ENCODE data around the gene PLA2G4E. TPM values are rescaled to one million over a fixed set of nuclear protein-coding genes. Genes with fewer than 3 reads are reported as not detected.

Gene PLA2G4E
- total RNA-seq, 4 donors from 2014 or later: 0.08 to 0.67 TPM; not detected in 2

DNA sequence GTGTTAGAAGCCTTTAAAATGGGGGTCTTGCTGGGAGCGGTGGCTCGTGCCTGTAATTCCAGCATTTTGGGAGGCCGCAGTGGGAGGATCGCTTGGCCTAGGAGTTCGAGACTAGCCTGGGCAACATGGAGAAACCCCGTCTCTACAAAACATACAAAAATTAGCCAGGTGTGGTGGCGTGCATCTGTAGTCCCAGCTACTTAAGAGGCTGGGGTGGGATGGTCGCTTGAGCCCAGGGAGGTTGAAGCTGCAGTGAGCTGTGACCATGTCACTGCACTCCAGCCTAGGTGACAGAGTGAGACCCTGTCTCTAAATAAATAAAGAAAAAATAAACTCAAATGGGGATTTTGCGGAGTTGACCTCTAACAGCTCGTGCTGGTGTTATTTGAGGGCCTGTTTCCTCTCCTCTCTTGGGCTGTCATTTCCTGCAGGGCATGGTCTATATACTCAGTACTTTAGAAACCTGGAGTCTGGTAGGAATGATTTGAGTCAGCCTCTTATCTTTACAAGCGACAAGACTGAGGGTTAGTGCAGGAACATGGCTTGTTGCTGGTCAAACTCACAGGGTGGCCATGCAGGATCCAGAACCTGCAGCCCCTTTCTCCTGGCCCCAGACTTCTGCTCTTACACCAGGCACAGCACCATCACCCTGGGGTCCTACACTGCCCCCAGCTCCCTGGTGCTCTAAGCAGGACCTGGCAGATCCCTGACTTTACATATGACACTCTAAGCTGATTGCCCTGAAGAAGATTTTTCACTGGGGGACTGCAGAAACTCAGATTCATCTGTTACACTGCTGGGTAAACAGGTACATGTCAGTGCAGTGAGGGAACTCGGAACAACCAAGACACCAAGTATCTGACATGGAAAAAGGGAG, 63.6 kb downstream of the PLA2G4E start:
- no peak overlapping the region for H3K4me3 ChIP-seq
- ATAC-seq: no peak
- H3K36me3 ChIP-seq: peaks cover 0 to 18% of the 10 kb centered on the region in 2 donors
- peak overlapping the region in 2 of 4 donors; percentile 9 to 43 for H3K27ac ChIP-seq
- H3K27me3 ChIP-seq: no peaks in the 10 kb centered on the region
- TF ChIP-seq EP300 (IDR thresholded peaks at IDR 0.05) (no peak), POLR2A (IDR thresholded peaks at IDR 0.05) (no peak), POLR2AphosphoS5 (IDR thresholded peaks at IDR 0.05) (no peak)
- TF ChIP-seq, protein P1, sequence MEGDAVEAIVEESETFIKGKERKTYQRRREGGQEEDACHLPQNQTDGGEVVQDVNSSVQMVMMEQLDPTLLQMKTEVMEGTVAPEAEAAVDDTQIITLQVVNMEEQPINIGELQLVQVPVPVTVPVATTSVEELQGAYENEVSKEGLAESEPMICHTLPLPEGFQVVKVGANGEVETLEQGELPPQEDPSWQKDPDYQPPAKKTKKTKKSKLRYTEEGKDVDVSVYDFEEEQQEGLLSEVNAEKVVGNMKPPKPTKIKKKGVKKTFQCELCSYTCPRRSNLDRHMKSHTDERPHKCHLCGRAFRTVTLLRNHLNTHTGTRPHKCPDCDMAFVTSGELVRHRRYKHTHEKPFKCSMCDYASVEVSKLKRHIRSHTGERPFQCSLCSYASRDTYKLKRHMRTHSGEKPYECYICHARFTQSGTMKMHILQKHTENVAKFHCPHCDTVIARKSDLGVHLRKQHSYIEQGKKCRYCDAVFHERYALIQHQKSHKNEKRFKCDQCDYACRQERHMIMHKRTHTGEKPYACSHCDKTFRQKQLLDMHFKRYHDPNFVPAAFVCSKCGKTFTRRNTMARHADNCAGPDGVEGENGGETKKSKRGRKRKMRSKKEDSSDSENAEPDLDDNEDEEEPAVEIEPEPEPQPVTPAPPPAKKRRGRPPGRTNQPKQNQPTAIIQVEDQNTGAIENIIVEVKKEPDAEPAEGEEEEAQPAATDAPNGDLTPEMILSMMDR (IDR thresholded peaks at IDR 0.05): no peak
- peaks cover 0 to 37% (median 0%) of the 10 kb centered on the region in 3 donors for H3K4me1 ChIP-seq
- no peaks in the 10 kb centered on the region for H3K9me3 ChIP-seq
- WGBS, 2 donors (ENCODE audit: low coverage in 1 of 2): 83 to 100% methylated on average over 1 to 10 of the region's 12 CpGs

DNA sequence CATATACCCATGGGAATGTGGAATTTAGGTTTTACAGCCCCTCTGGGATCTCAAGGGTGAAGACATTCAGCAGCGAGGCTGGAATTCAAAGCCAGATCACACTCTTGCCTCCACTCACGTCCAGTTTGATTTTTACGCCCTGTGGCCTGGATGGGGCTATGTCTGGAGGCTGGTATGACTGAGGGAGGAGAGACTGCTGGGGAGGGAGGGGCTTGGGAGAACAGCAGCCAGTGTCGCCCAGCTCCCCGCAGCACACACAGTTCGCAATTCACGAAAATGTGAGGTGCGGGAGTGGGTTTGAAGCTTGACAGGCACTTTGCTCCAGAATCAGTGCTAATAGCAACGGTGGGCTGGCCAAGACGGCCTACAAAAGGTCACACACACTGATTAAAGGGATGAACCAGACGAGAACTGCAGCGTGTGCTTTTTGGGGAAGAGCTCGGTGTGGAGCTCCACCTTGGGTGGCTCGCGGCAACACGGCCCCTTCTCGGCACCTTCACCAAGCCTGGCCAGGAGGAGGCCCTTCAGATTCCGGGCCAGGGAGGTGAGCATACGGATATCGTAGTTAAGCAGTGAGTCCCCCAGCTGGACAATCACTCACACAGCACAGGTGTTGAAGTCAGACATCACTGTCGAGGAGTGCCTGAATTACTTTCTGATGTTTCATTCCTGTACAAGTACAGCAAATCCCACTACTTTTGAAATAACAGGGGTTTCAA, 64.9 kb downstream of the PLA2G4E start:
- Histone ChIP-seq H3K27me3 (no peaks in the 10 kb centered on the region), H3K27ac (peak overlapping the region in 3 of 4 donors; percentile 19 to 26 (median 26)), H3K4me1 (peaks cover 0 to 50% (median 5%) of the 10 kb centered on the region in 3 donors), H3K4me3 (peak overlapping the region in 1 of 2 donors; percentile 24), H3K9me3 (no peaks in the 10 kb centered on the region), H3K36me3 (peaks cover 0 to 27% of the 10 kb centered on the region in 2 donors)
- TF ChIP-seq, protein P1 (IDR thresholded peaks at IDR 0.05): no peak
- TF ChIP-seq EP300 (IDR thresholded peaks at IDR 0.05) (no peak), POLR2A (IDR thresholded peaks at IDR 0.05) (no peak), POLR2AphosphoS5 (IDR thresholded peaks at IDR 0.05) (no peak)
- ATAC-seq: no peak
- 45 to 62% methylated on average over 8 to 16 of the region's 21 CpGs for WGBS, 2 donors (ENCODE audit: low coverage in 1 of 2)

DNA sequence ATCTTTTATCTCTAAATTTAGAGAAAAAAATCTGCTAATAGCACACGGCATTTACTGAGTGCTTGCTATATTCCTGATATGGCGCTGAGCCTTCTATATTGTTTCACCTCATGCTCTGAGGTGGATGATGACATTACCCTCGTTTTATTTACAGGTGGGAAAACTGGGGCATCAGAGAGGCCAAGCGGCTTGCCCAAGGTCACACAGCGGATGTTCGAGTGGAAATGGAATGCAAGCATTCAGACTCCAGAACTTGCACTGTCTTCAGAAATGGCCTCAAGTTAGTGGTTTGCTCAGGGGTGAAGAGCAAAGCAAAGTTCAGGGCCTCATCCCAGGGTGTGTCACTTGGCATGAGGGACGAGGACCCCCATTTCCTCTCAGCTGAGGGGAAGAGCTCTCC, 65.7 kb downstream of the PLA2G4E start:
- TF ChIP-seq POLR2AphosphoS5 (IDR thresholded peaks at IDR 0.05): no peak
- no peak for TF ChIP-seq EP300 (IDR thresholded peaks at IDR 0.05)
- TF ChIP-seq, protein P1 (IDR thresholded peaks at IDR 0.05): no peak
- no peak for TF ChIP-seq POLR2A (IDR thresholded peaks at IDR 0.05)
- no peaks in the 10 kb centered on the region for H3K27me3 ChIP-seq
- WGBS, 2 donors (ENCODE audit: low coverage in 1 of 2): 70 to 87% methylated on average over 2 to 7 of the region's 7 CpGs
- no peaks in the 10 kb centered on the region for H3K9me3 ChIP-seq
- peaks cover 0 to 59% (median 10%) of the 10 kb centered on the region in 3 donors for H3K4me1 ChIP-seq
- ATAC-seq: no peak
- no peak overlapping the region for H3K4me3 ChIP-seq
- H3K36me3 ChIP-seq: peaks cover 0 to 27% of the 10 kb centered on the region in 2 donors
- no peak overlapping the region for H3K27ac ChIP-seq

DNA sequence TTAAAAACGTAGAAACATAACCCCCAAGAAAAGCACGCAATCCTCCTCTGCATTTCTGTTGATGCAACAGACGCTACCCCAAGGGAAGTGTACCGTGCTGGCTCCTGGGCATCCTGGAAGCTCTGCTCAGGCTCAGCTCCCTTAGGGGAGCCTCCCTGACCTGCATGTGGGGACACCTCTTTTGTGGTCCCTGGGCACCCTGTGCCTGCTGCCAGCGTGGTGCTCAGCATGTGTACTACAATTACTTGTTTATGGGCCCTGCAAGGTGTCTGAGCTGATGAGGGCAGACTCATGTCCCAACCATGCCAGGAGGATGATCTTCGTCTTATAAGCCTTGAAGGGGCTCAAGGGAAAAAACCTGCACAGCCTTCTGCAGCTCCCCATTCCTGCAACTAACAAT, 66.8 kb downstream of the PLA2G4E start:
- WGBS, 2 donors (ENCODE audit: low coverage in 1 of 2): 91 to 92% methylated on average over 5 of the region's 6 CpGs

More for the DNA sequence above, 66.8 kb downstream of the PLA2G4E start:
- no peaks in the 10 kb centered on the region for H3K27me3 ChIP-seq
- TF ChIP-seq EP300 (IDR thresholded peaks at IDR 0.05) (no peak), POLR2A (IDR thresholded peaks at IDR 0.05) (no peak), POLR2AphosphoS5 (IDR thresholded peaks at IDR 0.05) (no peak)
- TF ChIP-seq, protein P1 (IDR thresholded peaks at IDR 0.05): no peak
- ATAC-seq: no peak
- H3K27ac ChIP-seq: no peak overlapping the region
- H3K36me3 ChIP-seq: peaks cover 0 to 27% of the 10 kb centered on the region in 2 donors
- no peaks in the 10 kb centered on the region for H3K9me3 ChIP-seq
- peaks cover 0 to 69% (median 11%) of the 10 kb centered on the region in 3 donors for H3K4me1 ChIP-seq
- no peak overlapping the region for H3K4me3 ChIP-seq
